Endothelial cell of umbilical vein (primary cell): ENCODE data around the gene RASL10A. TPM values are rescaled to one million over a fixed set of nuclear protein-coding genes. Genes with fewer than 3 reads are reported as not detected.

Experiments used
- BruUV-seq: library from RNA; stranded (reverse); fragments of 400-500 nt; replicated peaks from 2 replicates; lab custom pipeline; 2021; lab: Mats Ljungman, UMichigan
- CTCF ChIA-PET: fragments of 300-600, 350-600 bp; sonication (Branson Sonifier 250); formaldehyde crosslinking; loops from one replicate; lab custom pipeline; 2021; ENCODE audit warnings: antibody characterized with exemption, inconsistent platforms; lab: Charles Lee
- POLR2A ChIA-PET: fragments of 300-600, 350-600 bp; sonication (Branson Sonifier 250); formaldehyde crosslinking; loops from one replicate; lab custom pipeline; 2021; ENCODE audit warnings: antibody characterized with exemption, inconsistent platforms; lab: Charles Lee
- DNase-seq: peaks from one replicate; pipeline ENCODE4 v3.0.0-alpha.2; 2011; ENCODE audit warnings: low read depth, low spot score
- FAIRE-seq: peaks from 2 replicates; lab custom pipeline; 2011; peaks lifted over from hg19 to GRCh38; lab: Jason Lieb, UNC
- H2AFZ ChIP-seq: 2 replicates; pipeline ENCODE4 v1.6.0; 2012; ENCODE audit warnings: low read depth, low read length, control low read depth, inconsistent platforms
- H3K27ac ChIP-seq: 2 replicates; pipeline ENCODE4 v1.5.1; 2011; ENCODE audit warnings: low read depth, mild to moderate bottlenecking, control low read depth, low read length, moderate library complexity; ENCODE audit not compliant: insufficient read depth
- H3K27me3 ChIP-seq, 2 experiments: 2 replicates each; pipeline versions ENCODE4 v1.6.0 to v1.6.1; 2011; ENCODE audit warnings: low read length in 2 of 2, mixed read lengths in 1 of 2; ENCODE audit not compliant: control insufficient read depth in 2 of 2, insufficient read depth in 2 of 2
- H3K36me3 ChIP-seq, 2 experiments: 2 replicates in 1 of 2; 3 replicates in 1 of 2; pipeline ENCODE4 v1.5.1; 2011; ENCODE audit warnings: low read length in 2 of 2, mild to moderate bottlenecking in 1 of 2, moderate library complexity in 1 of 2; ENCODE audit not compliant: control insufficient read depth in 2 of 2, insufficient read depth in 2 of 2; ENCODE audit errors: extremely low read depth in 1 of 2
- H3K4me1 ChIP-seq: 3 replicates; pipeline ENCODE4 v1.5.1; 2011; ENCODE audit warnings: mild to moderate bottlenecking, low read length; ENCODE audit not compliant: control insufficient read depth, insufficient read depth; ENCODE audit errors: extremely low read depth
- H3K4me2 ChIP-seq: 2 replicates; pipeline ENCODE4 v1.6.1; 2011; ENCODE audit warnings: low read length, control low read depth, mixed read lengths; ENCODE audit not compliant: insufficient read depth
- H3K4me3 ChIP-seq, 3 experiments: fragments of 200-600 bp in 1 of 3; sonication (generic), shearing (Covaris generic) in 1 of 3; replicated peaks in 1 of 3; 2 replicates each; pipeline ENCODE4 v1.5.1; 2011 to 2016; ENCODE audit warnings: control low read depth in 3 of 3, low read length in 3 of 3, mild to moderate bottlenecking in 2 of 3, inconsistent platforms in 1 of 3, low read depth in 1 of 3, moderate library complexity in 1 of 3; ENCODE audit not compliant: insufficient read depth in 1 of 3
- H3K79me2 ChIP-seq: 2 replicates; pipeline ENCODE4 v1.6.0; 2012; ENCODE audit warnings: low read length, inconsistent platforms; ENCODE audit not compliant: control insufficient read depth, insufficient read depth
- H3K9ac ChIP-seq: replicated peaks from 2 replicates; pipeline ENCODE3; 2011; ENCODE audit warnings: low read length, control low read depth; ENCODE audit not compliant: insufficient read depth; ENCODE audit errors: extremely low read depth
- H3K9me1 ChIP-seq: replicated peaks from 3 replicates; pipeline ENCODE4 v1.6.0; 2011; ENCODE audit warnings: mild to moderate bottlenecking, low read length; ENCODE audit not compliant: control insufficient read depth, insufficient read depth; ENCODE audit errors: extremely low read depth
- H3K9me3 ChIP-seq: replicated peaks from 2 replicates; pipeline ENCODE4 v1.5.1; 2012; ENCODE audit warnings: low read length, inconsistent platforms; ENCODE audit not compliant: control insufficient read depth, insufficient read depth
- H4K20me1 ChIP-seq: replicated peaks from 2 replicates; pipeline ENCODE3; 2011; ENCODE audit warnings: mild to moderate bottlenecking, low read length; ENCODE audit not compliant: control insufficient read depth, insufficient read depth; ENCODE audit errors: extremely low read depth
- EZH2 ChIP-seq: IDR thresholded peaks from 2 replicates; pipeline ENCODE4 v1.6.1; 2012; ENCODE audit warnings: borderline replicate concordance, low read depth, mild to moderate bottlenecking, moderate library complexity, low read length, inconsistent platforms; ENCODE audit not compliant: severe bottlenecking
- FOS ChIP-seq: IDR thresholded peaks from 2 replicates; pipeline ENCODE4 v1.6.1; 2011; ENCODE audit warnings: mild to moderate bottlenecking, low read length, moderate library complexity, borderline replicate concordance; ENCODE audit not compliant: insufficient read depth
- GATA2 ChIP-seq: IDR thresholded peaks from 2 replicates; pipeline ENCODE4 v1.7.0; 2011; ENCODE audit warnings: low read depth, mild to moderate bottlenecking, moderate library complexity, mixed read lengths, low read length; ENCODE audit not compliant: insufficient read length, insufficient read depth
- JUN ChIP-seq: IDR thresholded peaks from 2 replicates; pipeline ENCODE4 v1.6.1; 2011; ENCODE audit warnings: borderline replicate concordance, low read depth; ENCODE audit not compliant: insufficient read length, insufficient read depth
- MYC ChIP-seq: IDR thresholded peaks from one replicate; pipeline ENCODE4 v1.6.1; 2011; ENCODE audit warnings: mild to moderate bottlenecking, low read depth, low read length
- POLR2A ChIP-seq: IDR thresholded peaks from 2 replicates; pipeline ENCODE4 v1.6.1; 2012; ENCODE audit warnings: low read depth, mild to moderate bottlenecking, control low read depth, low read length
- POLR2AphosphoS5 ChIP-seq: IDR thresholded peaks from 2 replicates; pipeline ENCODE4 v1.6.1; 2012; ENCODE audit warnings: low read depth, mild to moderate bottlenecking, control low read depth, low read length, moderate library complexity; ENCODE audit not compliant: insufficient read depth
- dilution Hi-C: fragments of 300-500 bp; cut with MboI; formaldehyde crosslinking; loops from one replicate; pipeline ENCODE4 v1.15.0; 2019; ENCODE audit warnings: low sequenced_read_pairs; ENCODE audit not compliant: extremely low pct_ligation_motif_present
- intact Hi-C: fragments of 100-400 bp; cut with micrococcal nuclease; formaldehyde crosslinking; loops from one replicate; pipeline ENCODE4 v1.10.0; 2022
- polyA plus RNA-seq, 4 experiments: library from polyadenylated mRNA; depleted of rRNA in 3 of 4; stranded (reverse) in 3 of 4; unstranded in 1 of 4; fragments of >200 nt; gene quantifications; 2 replicates each; pipeline versions ENCODE4 v1.2.1 to v1.2.3, GENCODE V29; 2011 to 2012; ENCODE audit warnings: missing spikeins in 1 of 4
- total RNA-seq: library from RNA; stranded (reverse); gene quantifications from 2 replicates; pipeline ENCODE4 v1.2.3, GENCODE V29; 2021
- TF ChIP-seq, protein P1 (sequence below): IDR thresholded peaks from 2 replicates; pipeline ENCODE4 v1.6.1; 2011; ENCODE audit not compliant: insufficient read depth, insufficient read length
- TF ChIP-seq, protein P2 (sequence below), 2 donors: IDR thresholded peaks; 1 replicate in 1 of 2; 2 replicates in 1 of 2; pipeline ENCODE4 v1.5.1; 2011; ENCODE audit warnings: low read length in 2 of 2, mild to moderate bottlenecking in 2 of 2, moderate library complexity in 2 of 2, control low read depth in 1 of 2, inconsistent platforms in 1 of 2, low read depth in 1 of 2; ENCODE audit not compliant: insufficient read depth in 1 of 2; ENCODE audit errors: extremely low read depth in 1 of 2

Gene RASL10A
- total and polyA plus RNA-seq, 2 donors (not counting 3 experiments of a cell fraction or from before 2014, with no cell fraction given): 1.1 to 1.9 TPM

DNA sequence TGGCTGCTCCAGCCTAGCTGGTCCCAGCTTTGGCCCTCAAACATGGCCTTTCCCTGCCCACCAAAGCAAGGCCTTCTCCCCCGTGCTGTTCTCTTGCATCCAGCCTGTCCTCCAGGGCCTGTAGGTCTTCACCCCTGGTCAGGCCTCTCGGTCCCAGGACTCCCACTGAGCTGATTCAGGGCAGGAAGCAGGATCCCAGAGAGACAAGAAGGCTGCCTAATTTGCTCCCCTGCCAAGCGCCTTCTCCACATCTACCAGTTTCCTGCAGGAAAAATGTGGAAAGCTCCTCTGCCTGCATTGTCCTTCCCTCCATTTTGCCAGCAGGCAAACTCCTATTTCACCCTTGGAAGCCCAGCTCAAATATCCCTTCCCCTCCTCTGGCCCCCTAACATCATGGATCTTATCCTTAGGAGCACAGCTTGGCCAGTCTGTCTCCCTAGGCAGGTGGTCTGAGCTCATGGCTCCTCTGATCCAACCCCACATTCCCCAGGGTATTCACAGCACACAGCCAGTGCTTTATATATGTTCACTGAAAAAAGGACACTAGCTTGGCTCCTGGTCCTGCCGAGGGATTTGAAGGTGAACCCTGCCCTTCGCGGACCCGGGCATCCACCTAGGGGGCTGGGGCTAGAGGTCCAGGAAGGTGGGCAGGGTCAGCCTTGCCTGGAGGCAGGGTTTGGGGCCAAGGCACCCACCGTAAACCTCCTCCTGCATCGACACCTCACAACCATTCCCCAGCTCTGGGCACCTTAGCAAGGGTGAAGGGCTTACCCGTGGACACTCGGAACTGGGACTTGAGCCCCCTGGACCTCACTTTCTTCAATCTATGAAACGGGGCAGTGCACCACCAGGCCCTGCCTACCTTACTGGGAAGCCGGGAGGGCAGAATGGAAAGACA, 48.7 kb downstream of the RASL10A start:
- Histone ChIP-seq H3K79me2 (peaks cover 55% of the 10 kb centered on the region), H3K9me1 (no peaks in the 10 kb centered on the region), H2AFZ (peak overlapping the region; percentile 90), H3K4me3 (peak overlapping the region; percentile 75 to 85 (median 84)), H3K9me3 (no peaks in the 10 kb centered on the region), H3K9ac (peak overlapping the region; percentile 100), H3K27ac (peak overlapping the region; percentile 100), H3K4me1 (peaks cover 40% of the 10 kb centered on the region), H3K4me2 (peak overlapping the region; percentile 95), H4K20me1 (peaks cover 15% of the 10 kb centered on the region), H3K36me3 (peaks cover 11 to 12% of the 10 kb centered on the region in 2 experiments), H3K27me3 (no peaks in the 10 kb centered on the region)
- TF ChIP-seq MYC (no peak), POLR2AphosphoS5 (no peak), FOS (no peak), JUN (no peak), EZH2 (no peak), GATA2 (no peak), POLR2A (no peak)
- TF ChIP-seq, protein P1, sequence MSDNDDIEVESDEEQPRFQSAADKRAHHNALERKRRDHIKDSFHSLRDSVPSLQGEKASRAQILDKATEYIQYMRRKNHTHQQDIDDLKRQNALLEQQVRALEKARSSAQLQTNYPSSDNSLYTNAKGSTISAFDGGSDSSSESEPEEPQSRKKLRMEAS: no peak
- TF ChIP-seq, protein P2, sequence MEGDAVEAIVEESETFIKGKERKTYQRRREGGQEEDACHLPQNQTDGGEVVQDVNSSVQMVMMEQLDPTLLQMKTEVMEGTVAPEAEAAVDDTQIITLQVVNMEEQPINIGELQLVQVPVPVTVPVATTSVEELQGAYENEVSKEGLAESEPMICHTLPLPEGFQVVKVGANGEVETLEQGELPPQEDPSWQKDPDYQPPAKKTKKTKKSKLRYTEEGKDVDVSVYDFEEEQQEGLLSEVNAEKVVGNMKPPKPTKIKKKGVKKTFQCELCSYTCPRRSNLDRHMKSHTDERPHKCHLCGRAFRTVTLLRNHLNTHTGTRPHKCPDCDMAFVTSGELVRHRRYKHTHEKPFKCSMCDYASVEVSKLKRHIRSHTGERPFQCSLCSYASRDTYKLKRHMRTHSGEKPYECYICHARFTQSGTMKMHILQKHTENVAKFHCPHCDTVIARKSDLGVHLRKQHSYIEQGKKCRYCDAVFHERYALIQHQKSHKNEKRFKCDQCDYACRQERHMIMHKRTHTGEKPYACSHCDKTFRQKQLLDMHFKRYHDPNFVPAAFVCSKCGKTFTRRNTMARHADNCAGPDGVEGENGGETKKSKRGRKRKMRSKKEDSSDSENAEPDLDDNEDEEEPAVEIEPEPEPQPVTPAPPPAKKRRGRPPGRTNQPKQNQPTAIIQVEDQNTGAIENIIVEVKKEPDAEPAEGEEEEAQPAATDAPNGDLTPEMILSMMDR (IDR thresholded peaks at IDR 0.05; ENCODE audit: extremely low read depth in 1 of 2, insufficient read depth in 1 of 2, low read depth in 1 of 2, low read length in 2 of 2): no peak
- POLR2A ChIA-PET: no interaction called here
- dilution Hi-C loops: no loop called here
- intact Hi-C loops: loop anchor here (5.0 kb wide), 1 partner anchor 40 kb away; the partner anchor contains the start of gene GAS2L1
- DNase-seq (peak; percentile 20), FAIRE-seq (no peak)
- CTCF ChIA-PET: interaction anchor here (2.2 kb wide), 1 partner anchor 21 kb away, joined by 11 read pairs; no protein-coding TSS in a partner anchor
- BruUV-seq: no TSS peak
